H1 (cell line): ENCODE data around the gene ATP9B. TPM values are rescaled to one million over a fixed set of nuclear protein-coding genes. Genes with fewer than 3 reads are reported as not detected.

Experiments
- CTCF ChIA-PET: fragments of 300-600 bp; sonication (Branson Sonifier 250); formaldehyde crosslinking; loops from one replicate; lab custom pipeline; 2021; ENCODE audit not compliant: partially characterized antibody; lab: Charles Lee
- POLR2A ChIA-PET: fragments of 300-600 bp; sonication (Branson Sonifier 250); formaldehyde crosslinking; loops from one replicate; lab custom pipeline; 2021; ENCODE audit warnings: inconsistent platforms; ENCODE audit not compliant: partially characterized antibody; lab: Charles Lee
- DNase-seq, 2 experiments: peaks; one replicate each; pipeline versions ENCODE4 v3.0.0 to v3.0.0-alpha.2; 2010 to 2022; ENCODE audit warnings: low spot score in 2 of 2, low read depth in 1 of 2, mixed read lengths in 1 of 2
- FAIRE-seq: peaks from 2 replicates; lab custom pipeline; 2011; peaks lifted over from hg19 to GRCh38; lab: Jason Lieb, UNC
- H2AFZ ChIP-seq: 2 replicates; pipeline ENCODE4 v1.8.1; 2012; ENCODE audit warnings: low read length, inconsistent platforms
- H2AK5ac ChIP-seq: 2 replicates; pipeline ENCODE4 v1.6.1; 2013; ENCODE audit warnings: low read depth, low read length
- H2BK120ac ChIP-seq: replicated peaks from 2 replicates; pipeline ENCODE3; 2013; ENCODE audit warnings: low read depth, low read length, inconsistent platforms
- H2BK12ac ChIP-seq: 2 replicates; pipeline ENCODE4 v1.6.1; 2013; ENCODE audit warnings: low read depth, low read length
- H2BK15ac ChIP-seq: 2 replicates; pipeline ENCODE4 v1.6.1; 2013; ENCODE audit warnings: low read length
- H2BK20ac ChIP-seq: 2 replicates; pipeline ENCODE4 v1.6.1; 2013; ENCODE audit warnings: low read length
- H2BK5ac ChIP-seq: 2 replicates; pipeline ENCODE4 v1.6.1; 2013; ENCODE audit warnings: low read depth, low read length
- H3K14ac ChIP-seq: 2 replicates; pipeline ENCODE4 v1.6.1; 2013; ENCODE audit warnings: inconsistent platforms; ENCODE audit not compliant: insufficient read length
- H3K18ac ChIP-seq: 2 replicates; pipeline ENCODE4 v1.6.1; 2013; ENCODE audit warnings: low read length; ENCODE audit errors: extremely low read depth
- H3K23ac ChIP-seq: 2 replicates; pipeline ENCODE4 v1.6.1; 2013; ENCODE audit warnings: inconsistent platforms; ENCODE audit not compliant: insufficient read length
- H3K23me2 ChIP-seq: 2 replicates; pipeline ENCODE4 v1.6.1; 2013; ENCODE audit warnings: low read depth, low read length
- H3K27ac ChIP-seq: 2 replicates; pipeline ENCODE4 v1.6.1; 2011; ENCODE audit warnings: low read depth, low read length, inconsistent platforms
- H3K27me3 ChIP-seq, 4 experiments: replicated peaks in 1 of 4; 1 replicate in 1 of 4; 2 replicates in 3 of 4; pipeline versions ENCODE4 v1.6.1 to v1.8.1; 2011 to 2013; ENCODE audit warnings: low read length in 3 of 4, mild to moderate bottlenecking in 3 of 4, inconsistent platforms in 2 of 4, mixed read lengths in 2 of 4, moderate library complexity in 1 of 4; ENCODE audit not compliant: control insufficient read depth in 3 of 4, insufficient read depth in 3 of 4; ENCODE audit errors: extremely low read depth in 1 of 4
- H3K36me3 ChIP-seq, 4 experiments: 2 replicates each; pipeline versions ENCODE4 v1.6.1 to v1.8.1; 2011 to 2013; ENCODE audit warnings: mild to moderate bottlenecking in 4 of 4, low read length in 3 of 4, moderate library complexity in 2 of 4, control low read depth in 1 of 4, inconsistent platforms in 1 of 4; ENCODE audit not compliant: insufficient read depth in 4 of 4, control insufficient read depth in 2 of 4
- H3K4ac ChIP-seq: replicated peaks from 2 replicates; pipeline ENCODE3; 2013; ENCODE audit warnings: low read length, low read depth, mixed read lengths, inconsistent platforms; ENCODE audit not compliant: insufficient read length
- H3K4me1 ChIP-seq, 4 experiments: replicated peaks in 1 of 4; 1 replicate in 1 of 4; 2 replicates in 3 of 4; pipeline versions ENCODE4 v1.6.1 to v1.8.1; 2011 to 2013; ENCODE audit warnings: low read length in 3 of 4, inconsistent platforms in 2 of 4, mixed read lengths in 1 of 4; ENCODE audit not compliant: insufficient read depth in 4 of 4, control insufficient read depth in 3 of 4
- H3K4me2 ChIP-seq, 2 experiments: 2 replicates each; pipeline versions ENCODE4 v1.6.1 to v1.8.1; 2011 to 2013; ENCODE audit warnings: low read depth in 2 of 2, low read length in 2 of 2, control low read depth in 1 of 2, inconsistent platforms in 1 of 2, mild to moderate bottlenecking in 1 of 2; ENCODE audit not compliant: insufficient read depth in 1 of 2
- H3K4me3 ChIP-seq, 4 experiments: fragments of 200-600, 300-600 bp in 1 of 4; sonication (generic), shearing (Covaris generic), sonication (Bioruptor Twin) in 1 of 4; 2 replicates each; pipeline versions ENCODE4 v1.5.1 to v1.8.1; 2011 to 2016; ENCODE audit warnings: low read length in 4 of 4, low read depth in 3 of 4, control low read depth in 2 of 4, inconsistent platforms in 2 of 4, mild to moderate bottlenecking in 2 of 4, mixed read lengths in 1 of 4, moderate library complexity in 1 of 4; ENCODE audit not compliant: insufficient read depth in 2 of 4; ENCODE audit errors: extremely low read depth in 1 of 4
- H3K56ac ChIP-seq: replicated peaks from 2 replicates; pipeline ENCODE3; 2013; ENCODE audit warnings: low read depth, mild to moderate bottlenecking, mixed read lengths, low read length, inconsistent platforms; ENCODE audit not compliant: insufficient read length
- H3K79me1 ChIP-seq: 2 replicates; pipeline ENCODE4 v1.6.1; 2013; ENCODE audit warnings: low read depth, low read length, control low read depth
- H3K79me2 ChIP-seq, 2 experiments: 2 replicates each; pipeline versions ENCODE4 v1.6.1 to v1.8.1; 2012 to 2013; ENCODE audit warnings: low read length in 2 of 2, mild to moderate bottlenecking in 2 of 2, inconsistent platforms in 1 of 2; ENCODE audit not compliant: insufficient read depth in 2 of 2, control insufficient read depth in 1 of 2
- H3K9ac ChIP-seq, 4 experiments: replicated peaks in 1 of 4; 1 replicate in 1 of 4; 2 replicates in 3 of 4; pipeline versions ENCODE4 v1.6.1 to v1.8.1; 2011 to 2013; ENCODE audit warnings: low read depth in 3 of 4, low read length in 3 of 4, control low read depth in 2 of 4, mild to moderate bottlenecking in 2 of 4, moderate library complexity in 2 of 4, inconsistent platforms in 1 of 4; ENCODE audit errors: extremely low read depth in 1 of 4
- H3K9me3 ChIP-seq, 2 experiments: 2 replicates each; pipeline versions ENCODE4 v1.6.1 to v1.8.1; 2012 to 2013; ENCODE audit warnings: mild to moderate bottlenecking in 2 of 2, moderate library complexity in 2 of 2, control low read depth in 1 of 2, inconsistent platforms in 1 of 2, low read depth in 1 of 2, low read length in 1 of 2, mixed read lengths in 1 of 2; ENCODE audit not compliant: insufficient read depth in 2 of 2
- H4K20me1 ChIP-seq, 2 experiments: replicated peaks in 1 of 2; 2 replicates each; pipeline versions ENCODE3 to v1.8.1; 2011 to 2013; ENCODE audit warnings: inconsistent platforms in 2 of 2, low read length in 2 of 2, mild to moderate bottlenecking in 1 of 2; ENCODE audit not compliant: insufficient read depth in 2 of 2, control insufficient read depth in 1 of 2
- H4K5ac ChIP-seq: 2 replicates; pipeline ENCODE4 v1.6.1; 2013; ENCODE audit warnings: low read length, low read depth, mixed read lengths, inconsistent platforms; ENCODE audit not compliant: insufficient read length
- H4K8ac ChIP-seq: 2 replicates; pipeline ENCODE4 v1.8.0; 2013; ENCODE audit warnings: mild to moderate bottlenecking, moderate library complexity, low read length, inconsistent platforms; ENCODE audit not compliant: insufficient read depth; ENCODE audit errors: extremely low read depth
- H4K91ac ChIP-seq: replicated peaks from 2 replicates; pipeline ENCODE3; 2013; ENCODE audit warnings: low read length, mixed read lengths, inconsistent platforms; ENCODE audit not compliant: insufficient read length
- CBX5 ChIP-seq: fragments of 300-800, 300-1000 bp; sonication (generic); IDR thresholded peaks from 2 replicates; pipeline ENCODE4 v1.7.1; 2016; ENCODE audit warnings: antibody characterized with exemption, low read length, low read depth
- CHD2 ChIP-seq: IDR thresholded peaks from 2 replicates; pipeline ENCODE4 v1.6.1; 2012; ENCODE audit warnings: low read length, improper control_type of control experiment
- EGR1 ChIP-seq: IDR thresholded peaks from 2 replicates; pipeline ENCODE4 v1.6.1; 2011; ENCODE audit warnings: low read depth, low read length, borderline replicate concordance
- GABPA ChIP-seq: IDR thresholded peaks from 2 replicates; pipeline ENCODE4 v1.6.1; 2011; ENCODE audit warnings: mild to moderate bottlenecking, low read length, moderate library complexity, borderline replicate concordance; ENCODE audit not compliant: insufficient read depth
- KDM4A ChIP-seq: IDR thresholded peaks from one replicate; pipeline ENCODE4 v1.7.1; 2012; ENCODE audit warnings: low read depth, mild to moderate bottlenecking, moderate library complexity, low read length, inconsistent platforms; ENCODE audit not compliant: severe bottlenecking
- KDM5A ChIP-seq: fragments of 200-600 bp; IDR thresholded peaks from 2 replicates; pipeline ENCODE4 v1.7.1; 2012; ENCODE audit warnings: mild to moderate bottlenecking, low read length, inconsistent platforms, mixed read lengths
- PHF8 ChIP-seq: fragments of 200-600 bp; sonication (generic); conservative IDR thresholded peaks from 2 replicates; pipeline ENCODE4 v1.7.1; 2012; ENCODE audit warnings: low read depth, mild to moderate bottlenecking, inconsistent platforms, low read length, moderate library complexity
- RAD21 ChIP-seq, 2 experiments: IDR thresholded peaks in 1 of 2; conservative IDR thresholded peaks in 1 of 2; 2 replicates each; pipeline ENCODE4 v1.6.1; 2011; ENCODE audit warnings: low read depth in 2 of 2, low read length in 2 of 2, improper control_type of control experiment in 1 of 2, inconsistent platforms in 1 of 2, mild to moderate bottlenecking in 1 of 2, moderate library complexity in 1 of 2
- SIN3A ChIP-seq, 2 experiments: IDR thresholded peaks in 1 of 2; conservative IDR thresholded peaks in 1 of 2; 2 replicates each; pipeline ENCODE4 v1.6.1; 2011 to 2012; ENCODE audit warnings: low read length in 2 of 2, improper control_type of control experiment in 1 of 2, low read depth in 1 of 2, mild to moderate bottlenecking in 1 of 2
- SIRT6 ChIP-seq: IDR thresholded peaks from one replicate; pipeline ENCODE4 v1.7.1; 2012; ENCODE audit warnings: low read length, inconsistent platforms
- SUZ12 ChIP-seq: fragments of 200-600 bp; sonication (generic); IDR thresholded peaks from 2 replicates; pipeline ENCODE4 v1.6.1; 2012; ENCODE audit warnings: mild to moderate bottlenecking, inconsistent platforms, low read length, moderate library complexity, mixed read lengths
- WGBS, 2 experiments: shearing (Covaris generic) in 1 of 2; methylation state at CpG; one replicate each; pipeline versions ENCODE4 v1.1.6 to v1.1.7; 2013 to 2015; ENCODE audit warnings: low lambda C conversion rate in 2 of 2, mixed read lengths in 2 of 2, inconsistent platforms in 1 of 2, low coverage in 1 of 2, missing lambda C conversion rate in 1 of 2; ENCODE audit not compliant: insufficient replicate concordance in 2 of 2, insufficient coverage in 1 of 2, insufficient read length in 1 of 2; ENCODE audit errors: extremely low coverage in 1 of 2, missing lambda C conversion rate in 1 of 2; 5-methylcytosine and 5-hydroxymethylcytosine counted together
- polyA plus RNA-seq, 7 experiments: library from polyadenylated mRNA; depleted of rRNA in 3 of 7; stranded (reverse) in 5 of 7; unstranded in 2 of 7; fragments of >200 nt in 5 of 7; fragments of 200-250 nt in 2 of 7; gene quantifications; 1 replicate in 5 of 7; 2 replicates in 1 of 7; 4 replicates in 1 of 7; pipeline versions ENCODE4 v1.2.1 to v1.2.3, GENCODE V29; 2011 to 2013; ENCODE audit warnings: missing spikeins in 2 of 7, mixed read lengths in 2 of 7
- total RNA-seq: library from RNA; stranded (reverse); fragmentation: NEBNext Ultra II Directional; extraction: Animal tissue kit (Norgen Biotek cat#: 25700); gene quantifications from 2 replicates; pipeline ENCODE4 v1.2.1, GENCODE V29; 2021

Gene ATP9B
- total and polyA plus RNA-seq, 2 of the 8 experiments (the other 6 are each of a cell fraction or from before 2014, with no cell fraction given), result 15.1 to 21.7 TPM

DNA sequence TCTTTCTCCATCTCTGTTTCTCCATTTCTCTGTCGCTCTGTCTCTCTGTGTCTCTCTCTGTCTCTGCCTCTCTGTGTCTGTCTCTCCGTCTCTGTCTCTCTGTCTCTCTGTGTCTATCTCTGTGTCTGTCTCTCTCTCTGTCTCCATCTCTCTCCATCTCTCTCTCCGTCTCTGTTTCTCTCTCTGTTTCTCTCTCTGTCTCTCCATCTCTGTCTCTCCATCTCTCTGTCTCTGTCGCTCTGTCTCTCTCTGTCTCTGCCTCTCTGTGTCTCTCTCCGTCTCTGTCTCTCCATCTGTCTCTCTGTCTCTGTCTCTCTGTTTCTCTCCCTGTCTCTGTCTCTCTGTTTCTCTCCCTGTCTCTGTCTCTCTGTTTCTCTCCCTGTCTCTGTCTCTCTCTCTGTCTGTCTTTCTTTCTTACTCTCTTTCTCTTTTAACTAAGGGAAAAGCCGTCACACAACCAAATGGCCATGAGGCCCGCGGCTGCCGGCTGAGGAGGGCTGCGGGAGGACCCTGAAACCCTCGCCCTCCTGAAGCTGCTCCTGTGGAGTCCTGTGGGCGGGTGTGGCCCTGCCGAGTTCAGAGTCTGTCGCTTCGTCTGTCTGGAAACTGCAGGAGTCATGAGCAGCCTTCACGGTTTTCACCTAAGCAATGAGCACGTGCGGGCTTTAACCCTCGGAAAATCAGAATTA is 355.8 kb downstream of the ATP9B start:
- no peak overlapping the region for H4K91ac ChIP-seq
- no peaks in the 10 kb centered on the region; the same call in 1 of the 2 replicates for H3K79me1 ChIP-seq
- H4K5ac ChIP-seq, result no peak overlapping the region
- H3K4me3 ChIP-seq, result no peak overlapping the region
- no peak overlapping the region for H2BK5ac ChIP-seq
- H2AFZ ChIP-seq, result no peak overlapping the region
- no peak for FAIRE-seq
- CTCF ChIA-PET, result no interaction called here
- no peaks in the 10 kb centered on the region; a peak in 1 of 8 replicates for H3K36me3 ChIP-seq
- TF ChIP-seq RAD21 (IDR thresholded peaks at IDR 0.05 in 1 of 2, conservative IDR thresholded peaks at IDR 0.05 in 1 of 2; ENCODE audit: low read depth in 2 of 2, low read length in 2 of 2), result no peak
- TF ChIP-seq KDM4A, result no peak
- TF ChIP-seq SIRT6, result no peak
- no peak for TF ChIP-seq CHD2
- no peak for TF ChIP-seq PHF8
- no peak for TF ChIP-seq EGR1
- TF ChIP-seq KDM5A, result no peak
- TF ChIP-seq CBX5, result no peak
- TF ChIP-seq GABPA, result no peak
- no peak for TF ChIP-seq SIN3A (conservative IDR thresholded peaks at IDR 0.05 in 1 of 2, IDR thresholded peaks at IDR 0.05 in 1 of 2; ENCODE audit: low read depth in 1 of 2, low read length in 2 of 2)
- TF ChIP-seq SUZ12, result no peak
- no peak overlapping the region for H2BK20ac ChIP-seq
- no peaks in the 10 kb centered on the region for H3K4me1 ChIP-seq
- no peak overlapping the region for H3K56ac ChIP-seq
- no peak overlapping the region for H3K9ac ChIP-seq
- H3K23me2 ChIP-seq, result no peaks in the 10 kb centered on the region; the same call in 1 of the 2 replicates
- no peaks in the 10 kb centered on the region for H3K27me3 ChIP-seq
- H3K14ac ChIP-seq, result no peak overlapping the region
- no peak overlapping the region for H2BK15ac ChIP-seq
- H3K23ac ChIP-seq, result no peak overlapping the region
- DNase-seq, result no peak
- no peak overlapping the region for H3K18ac ChIP-seq
- H4K8ac ChIP-seq, result peak overlapping the region; percentile 20; the same call in 1 of the 2 replicates
- H3K79me2 ChIP-seq, result no peaks in the 10 kb centered on the region
- H4K20me1 ChIP-seq, result no peaks in the 10 kb centered on the region
- no peaks in the 10 kb centered on the region for H3K9me3 ChIP-seq
- no peak overlapping the region for H2BK120ac ChIP-seq
- no peak overlapping the region for H2BK12ac ChIP-seq
- H2AK5ac ChIP-seq, result no peak overlapping the region
- H3K4ac ChIP-seq, result no peak overlapping the region
- POLR2A ChIA-PET, result no interaction called here
- no peak overlapping the region for H3K4me2 ChIP-seq
- H3K27ac ChIP-seq, result no peak overlapping the region
- WGBS, 2 experiments, result 94% methylated on average over 14 of the region's 19 CpGs; no CpG with 5 or more reads in 1 of the 2 experiments
